Hepatic stellate cell (primary cell): ENCODE measurements around the gene HNRNPA3.
"Not testable (repeated sequence)": the region's sequence is repeated elsewhere in the genome, so short reads cannot be mapped to it uniquely, and the experiment has no call there.

Experiments
- DNase-seq: peaks from one replicate; pipeline ENCODE4 v3.0.0; 2011; ENCODE audit warnings: low spot score

HNRNPA3 gene

GRCh38 chr2:177212106-177212890 lies at the start of gene HNRNPA3:
HNRNPA3 (plus strand) TSS chr2:177212794; CDS start chr2:177212800, 6 bp downstream.
- peak; percentile 97 for DNase-seq

- DNase-seq, result no peak
Measured at GRCh38 chr2:177164131-177164530, 48.5 kb upstream of the HNRNPA3 start.

- DNase-seq, result peak; percentile 44
Measured at GRCh38 chr2:177164584-177165052, 48.0 kb upstream of the HNRNPA3 start.

GRCh38 chr2:177165061-177165583 lies 47.5 kb upstream of the HNRNPA3 start:
- DNase-seq, result no peak

- no peak for DNase-seq
Measured at GRCh38 chr2:177165721-177166711, 46.6 kb upstream of the HNRNPA3 start.

GRCh38 chr2:177169810-177170514 lies 42.6 kb upstream of the HNRNPA3 start:
- DNase-seq, result no peak

GRCh38 chr2:177171418-177171865 lies 41.2 kb upstream of the HNRNPA3 start:
- no peak for DNase-seq

GRCh38 chr2:177172034-177172880 lies 40.3 kb upstream of the HNRNPA3 start:
- peak; percentile 77 for DNase-seq

- no peak for DNase-seq
Measured at GRCh38 chr2:177174486-177174885, 38.1 kb upstream of the HNRNPA3 start.

GRCh38 chr2:177175917-177176668 lies 36.5 kb upstream of the HNRNPA3 start:
- DNase-seq, result no peak

GRCh38 chr2:177178797-177179196 lies 33.8 kb upstream of the HNRNPA3 start:
- DNase-seq, result no peak

- no peak for DNase-seq
Measured at GRCh38 chr2:177179227-177179626, 33.4 kb upstream of the HNRNPA3 start.

- not testable (repeated sequence) for DNase-seq
Measured at GRCh38 chr2:177179671-177180070, 32.9 kb upstream of the HNRNPA3 start.

GRCh38 chr2:177180269-177181000 lies 32.2 kb upstream of the HNRNPA3 start:
- no peak for DNase-seq

GRCh38 chr2:177183860-177184259 lies 28.7 kb upstream of the HNRNPA3 start:
- no peak for DNase-seq

- no peak for DNase-seq
Measured at GRCh38 chr2:177184606-177185005, 28.0 kb upstream of the HNRNPA3 start.

GRCh38 chr2:177186038-177186437 lies 26.6 kb upstream of the HNRNPA3 start:
- DNase-seq, result not testable (repeated sequence)

- DNase-seq, result no peak
Measured at GRCh38 chr2:177187631-177188312, 24.8 kb upstream of the HNRNPA3 start.
